ENCODE results near the gene CEACAM18.

GRCh38 chr19:51458899-51459505 lies 19.3 kb upstream of the CEACAM18 start:
- TF ChIP-seq, protein P1, sequence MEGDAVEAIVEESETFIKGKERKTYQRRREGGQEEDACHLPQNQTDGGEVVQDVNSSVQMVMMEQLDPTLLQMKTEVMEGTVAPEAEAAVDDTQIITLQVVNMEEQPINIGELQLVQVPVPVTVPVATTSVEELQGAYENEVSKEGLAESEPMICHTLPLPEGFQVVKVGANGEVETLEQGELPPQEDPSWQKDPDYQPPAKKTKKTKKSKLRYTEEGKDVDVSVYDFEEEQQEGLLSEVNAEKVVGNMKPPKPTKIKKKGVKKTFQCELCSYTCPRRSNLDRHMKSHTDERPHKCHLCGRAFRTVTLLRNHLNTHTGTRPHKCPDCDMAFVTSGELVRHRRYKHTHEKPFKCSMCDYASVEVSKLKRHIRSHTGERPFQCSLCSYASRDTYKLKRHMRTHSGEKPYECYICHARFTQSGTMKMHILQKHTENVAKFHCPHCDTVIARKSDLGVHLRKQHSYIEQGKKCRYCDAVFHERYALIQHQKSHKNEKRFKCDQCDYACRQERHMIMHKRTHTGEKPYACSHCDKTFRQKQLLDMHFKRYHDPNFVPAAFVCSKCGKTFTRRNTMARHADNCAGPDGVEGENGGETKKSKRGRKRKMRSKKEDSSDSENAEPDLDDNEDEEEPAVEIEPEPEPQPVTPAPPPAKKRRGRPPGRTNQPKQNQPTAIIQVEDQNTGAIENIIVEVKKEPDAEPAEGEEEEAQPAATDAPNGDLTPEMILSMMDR (IDR thresholded peaks at IDR 0.05): no peak
- no peak for TF ChIP-seq POLR2A (IDR thresholded peaks at IDR 0.05)

All from body of pancreas (tissue), 4 donors.